ENCODE results near the gene LIM2. TPM values are rescaled to one million over a fixed set of nuclear protein-coding genes. Genes with fewer than 3 reads are reported as not detected.
A peak's percentile ranks its signal among the peaks of the same experiment; 100 is the strongest.

The LIM2 gene
- total and polyA plus RNA-seq, 9 of the 15 experiments (the other 6 are each of a cell fraction or from before 2014, with no cell fraction given) = 0.07 to 0.45 (median 0.18) TPM; not detected in 4

DNA sequence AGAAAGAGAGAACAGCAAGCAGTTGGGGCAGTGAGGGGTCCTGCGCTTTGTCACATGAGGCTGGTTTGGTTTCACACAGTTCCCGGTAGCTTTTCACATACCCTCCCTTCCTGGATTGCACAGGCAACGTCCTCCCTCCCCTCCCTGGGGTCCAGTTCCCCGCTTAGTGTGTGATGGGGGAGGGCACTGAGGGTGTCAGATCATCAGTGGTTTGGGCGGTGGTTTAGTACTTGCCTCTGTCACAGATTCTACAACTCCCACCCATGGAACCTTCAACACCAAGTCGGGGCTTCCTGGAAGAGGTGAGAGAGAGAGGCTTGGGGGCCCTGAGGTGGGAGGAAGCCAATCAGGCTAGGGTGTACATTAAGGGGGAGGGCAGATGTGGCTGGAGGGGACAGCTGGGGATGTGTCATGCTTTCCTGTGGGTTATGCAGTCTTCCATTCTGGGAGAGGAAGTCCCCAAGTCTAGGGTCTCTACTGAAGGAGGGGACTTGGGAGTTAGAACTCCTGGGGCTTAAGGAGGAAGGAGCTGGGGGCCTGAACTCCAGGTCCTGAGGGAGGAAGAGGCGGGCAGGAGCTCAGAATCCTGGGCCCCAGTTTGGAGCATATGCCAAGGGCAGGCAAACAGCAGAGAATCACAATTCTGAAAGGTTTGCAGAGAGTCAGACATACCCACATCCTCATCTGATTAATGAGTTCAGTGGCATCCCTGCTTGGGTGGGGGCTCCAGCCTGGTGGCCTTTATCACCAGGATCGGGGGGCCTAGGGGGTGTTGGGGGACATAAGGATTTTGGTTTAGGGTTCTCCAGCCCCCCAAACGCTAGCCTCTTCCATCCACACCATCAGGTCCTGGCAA is 14.9 kb downstream of the LIM2 start, which contains the start of gene NKG7:
NKG7 (minus strand) TSS at position 6 of the 856 bp plus-strand sequence. CDS start 119 bp downstream, outside the sequence.
- 29% methylated on average over 9 of the region's 9 CpGs for WGBS (ENCODE audit: insufficient coverage, low coverage, missing lambda C conversion rate)
- no TSS peak for BruUV-seq (replicated peaks)
- H3K27ac ChIP-seq (ENCODE audit: extremely low read depth, low read depth, low read length) = no peak within 1 kb of the TSS
- ChIA-PET POLR2A (interaction anchor here (0.6 to 1.1 kb wide), 2 partner anchors 11 to 19 kb away, joined by 3 to 4 read pairs; no protein-coding TSS in a partner anchor), CTCF (ENCODE audit: low intra/inter-chr PET ratio) (no interaction called here)
- no peaks in the 10 kb centered on the region for H3K9me3 ChIP-seq (replicated peaks; ENCODE audit: control insufficient read depth, insufficient read depth, low read depth, low read length)
- peaks cover 11% of the 10 kb centered on the region for H3K79me2 ChIP-seq (ENCODE audit: control insufficient read depth, insufficient read depth, low read length)
- H3K27me3 ChIP-seq (ENCODE audit: control insufficient read depth in 2 of 2, insufficient read depth in 2 of 2, low read length in 2 of 2) = no peaks in the 10 kb centered on the region
- no peak within 1 kb of the TSS for H3K4me3 ChIP-seq
- no peak; the same call in 2 of the 3 replicates for ATAC-seq
- H3K9me1 ChIP-seq (ENCODE audit: control insufficient read depth, insufficient read depth, low read length) = no peaks in the 10 kb centered on the region
- no peaks in the 10 kb centered on the region for H3K36me3 ChIP-seq (ENCODE audit: control insufficient read depth, insufficient read depth, low read length)
- H2AFZ ChIP-seq (ENCODE audit: low read depth, low read length) = peak within 1 kb of the TSS; percentile 38
- in situ Hi-C loops (cut with MboI) (no loop called here), intact Hi-C loops (cut with micrococcal nuclease) (no loop called here)
- no peak within 1 kb of the TSS for H3K4me2 ChIP-seq (ENCODE audit: insufficient read depth, low read length)
- H3K9ac ChIP-seq (ENCODE audit: insufficient read depth in 1 of 2, low read depth in 2 of 2, low read length in 2 of 2) = peak within 1 kb of the TSS in 1 of 2 experiments; percentile 82; a peak in 2 of 4 replicates
- H4K20me1 ChIP-seq (replicated peaks; ENCODE audit: control insufficient read depth, insufficient read depth, low read length) = no peaks in the 10 kb centered on the region
- FAIRE-seq = peak; percentile 42
- peak; percentile 31 to 56 (median 32) for DNase-seq (ENCODE audit: extremely low read depth in 1 of 4, low spot score in 3 of 4)
- peaks cover 19 to 30% of the 10 kb centered on the region in 2 experiments for H3K4me1 ChIP-seq (replicated peaks in 1 of 2; ENCODE audit: control insufficient read depth in 2 of 2, insufficient read depth in 2 of 2, low read length in 2 of 2)
- TF ChIP-seq EGR1 (conservative IDR thresholded peaks at IDR 0.05) (peak; percentile 31), ZFP36 (IDR thresholded peaks at IDR 0.05; ENCODE audit: low read depth, low read length, partially characterized antibody) (peak; percentile 55), ZBTB7A (IDR thresholded peaks at IDR 0.05; ENCODE audit: borderline replicate concordance, control insufficient read depth, low read depth, low read length) (peak; percentile 30; the same call in 1 of the 2 replicates), BRF1 (IDR thresholded peaks at IDR 0.05; ENCODE audit: borderline replicate concordance, extremely low read depth, insufficient read length) (no peak), ZNF263 (CRISPR knock-in tag; IDR thresholded peaks at IDR 0.05; ENCODE audit: borderline replicate concordance) (peak; percentile 81; the same call in 1 of the 2 replicates), POU5F1 (IDR thresholded peaks at IDR 0.05; ENCODE audit: borderline replicate concordance, low read depth, low read length, partially characterized antibody) (no peak), STAT5B (CRISPR knock-in tag; IDR thresholded peaks at IDR 0.05) (no peak), SPI1 (IDR thresholded peaks at IDR 0.05; ENCODE audit: borderline replicate concordance, low read depth, low read length) (peak; percentile 63; the same call in 1 of the 2 replicates), KDM1A (IDR thresholded peaks at IDR 0.05) (0 out of 4 replicates have a peak, but pooled peaks of 1 of the 2 experiments have one; percentile 39), CBX2 (IDR thresholded peaks at IDR 0.05; ENCODE audit: insufficient read depth, low read length, poor library complexity, severe bottlenecking) (no peak)
- TF ChIP-seq, protein P1, sequence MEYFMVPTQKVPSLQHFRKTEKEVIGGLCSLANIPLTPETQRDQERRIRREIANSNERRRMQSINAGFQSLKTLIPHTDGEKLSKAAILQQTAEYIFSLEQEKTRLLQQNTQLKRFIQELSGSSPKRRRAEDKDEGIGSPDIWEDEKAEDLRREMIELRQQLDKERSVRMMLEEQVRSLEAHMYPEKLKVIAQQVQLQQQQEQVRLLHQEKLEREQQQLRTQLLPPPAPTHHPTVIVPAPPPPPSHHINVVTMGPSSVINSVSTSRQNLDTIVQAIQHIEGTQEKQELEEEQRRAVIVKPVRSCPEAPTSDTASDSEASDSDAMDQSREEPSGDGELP (CRISPR knock-in tag; IDR thresholded peaks at IDR 0.05; ENCODE audit: borderline replicate concordance) = peak; percentile 60; the same call in 1 of the 2 replicates
- TF ChIP-seq, protein P2, sequence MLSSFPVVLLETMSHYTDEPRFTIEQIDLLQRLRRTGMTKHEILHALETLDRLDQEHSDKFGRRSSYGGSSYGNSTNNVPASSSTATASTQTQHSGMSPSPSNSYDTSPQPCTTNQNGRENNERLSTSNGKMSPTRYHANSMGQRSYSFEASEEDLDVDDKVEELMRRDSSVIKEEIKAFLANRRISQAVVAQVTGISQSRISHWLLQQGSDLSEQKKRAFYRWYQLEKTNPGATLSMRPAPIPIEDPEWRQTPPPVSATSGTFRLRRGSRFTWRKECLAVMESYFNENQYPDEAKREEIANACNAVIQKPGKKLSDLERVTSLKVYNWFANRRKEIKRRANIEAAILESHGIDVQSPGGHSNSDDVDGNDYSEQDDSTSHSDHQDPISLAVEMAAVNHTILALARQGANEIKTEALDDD (IDR thresholded peaks at IDR 0.05) = peak; percentile 76
- TF ChIP-seq, protein P3, sequence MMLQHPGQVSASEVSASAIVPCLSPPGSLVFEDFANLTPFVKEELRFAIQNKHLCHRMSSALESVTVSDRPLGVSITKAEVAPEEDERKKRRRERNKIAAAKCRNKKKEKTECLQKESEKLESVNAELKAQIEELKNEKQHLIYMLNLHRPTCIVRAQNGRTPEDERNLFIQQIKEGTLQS (IDR thresholded peaks at IDR 0.05) = peak; percentile 37; the same call in 1 of the 2 replicates
- TF ChIP-seq, protein P3 (CRISPR knock-in tag; conservative IDR thresholded peaks at IDR 0.05) = no peak
